H9 (cell line): ENCODE results near the gene CDH18. TPM values are rescaled to one million over a fixed set of nuclear protein-coding genes. Genes with fewer than 3 reads are reported as not detected.

Experiments used
- DNase-seq: peaks from one replicate; pipeline ENCODE4 v3.0.0-alpha.2; 2017
- H2AFZ ChIP-seq: one replicate; pipeline ENCODE4 v1.6.1; 2013; ENCODE audit warnings: mild to moderate bottlenecking, low read length, control low read depth, moderate library complexity
- H2AK5ac ChIP-seq: 2 replicates; pipeline ENCODE4 v1.6.1; 2013; ENCODE audit warnings: low read length, control low read depth, mixed read lengths; ENCODE audit not compliant: insufficient read length
- H2BK120ac ChIP-seq: one replicate; pipeline ENCODE4 v1.6.1; 2013; ENCODE audit warnings: low read depth, mild to moderate bottlenecking, low read length, control low read depth, inconsistent platforms; ENCODE audit not compliant: poor library complexity, severe bottlenecking
- H2BK12ac ChIP-seq: 2 replicates; pipeline ENCODE4 v1.6.1; 2013; ENCODE audit warnings: low read length, control low read depth, mixed read lengths, low read depth; ENCODE audit not compliant: insufficient read length
- H2BK15ac ChIP-seq: 2 replicates; pipeline ENCODE4 v1.6.1; 2013; ENCODE audit warnings: low read depth, low read length, control low read depth
- H2BK20ac ChIP-seq: one replicate; pipeline ENCODE4 v1.6.1; 2013; ENCODE audit warnings: low read depth, mild to moderate bottlenecking, low read length, control low read depth, inconsistent platforms; ENCODE audit not compliant: poor library complexity, severe bottlenecking
- H2BK5ac ChIP-seq: 2 replicates; pipeline ENCODE4 v1.6.1; 2013; ENCODE audit warnings: low read length, control low read depth, mixed read lengths; ENCODE audit not compliant: insufficient read length
- H3K14ac ChIP-seq: 2 replicates; pipeline ENCODE4 v1.6.1; 2013; ENCODE audit warnings: low read length, control low read depth; ENCODE audit not compliant: insufficient read depth
- H3K18ac ChIP-seq: 2 replicates; pipeline ENCODE4 v1.6.1; 2013; ENCODE audit warnings: low read depth, mild to moderate bottlenecking, mixed read lengths, low read length, control low read depth; ENCODE audit not compliant: insufficient read length
- H3K23ac ChIP-seq: 2 replicates; pipeline ENCODE4 v1.6.1; 2013; ENCODE audit warnings: low read length, control low read depth, mixed read lengths, low read depth; ENCODE audit not compliant: insufficient read length
- H3K23me2 ChIP-seq: 2 replicates; pipeline ENCODE4 v1.6.1; 2013; ENCODE audit warnings: low read depth, mild to moderate bottlenecking, mixed read lengths, low read length, control low read depth; ENCODE audit not compliant: insufficient read length, poor library complexity, severe bottlenecking
- H3K27ac ChIP-seq: 2 replicates; pipeline ENCODE4 v1.5.1; 2013; ENCODE audit warnings: low read length, control low read depth, mixed read lengths, low read depth; ENCODE audit not compliant: insufficient read length
- H3K27me3 ChIP-seq: 2 replicates; pipeline ENCODE4 v1.6.1; 2013; ENCODE audit warnings: low read length, control low read depth, inconsistent platforms; ENCODE audit not compliant: insufficient read depth
- H3K4ac ChIP-seq: 2 replicates; pipeline ENCODE4 v1.6.1; 2013; ENCODE audit warnings: low read depth, mild to moderate bottlenecking, control low read depth, inconsistent platforms, low read length, moderate library complexity
- H3K4me1 ChIP-seq: 2 replicates; pipeline ENCODE4 v1.6.1; 2013; ENCODE audit warnings: low read length, control low read depth, inconsistent platforms; ENCODE audit not compliant: insufficient read depth
- H3K4me2 ChIP-seq: 2 replicates; pipeline ENCODE4 v1.6.1; 2013; ENCODE audit warnings: low read length, control low read depth, mixed read lengths; ENCODE audit not compliant: insufficient read length, insufficient read depth
- H3K56ac ChIP-seq: 2 replicates; pipeline ENCODE4 v1.6.1; 2013; ENCODE audit warnings: low read depth, mild to moderate bottlenecking, mixed read lengths, low read length, control low read depth; ENCODE audit not compliant: insufficient read length
- H3K79me1 ChIP-seq: 2 replicates; pipeline ENCODE4 v1.6.1; 2013; ENCODE audit warnings: low read depth, mild to moderate bottlenecking, moderate library complexity, low read length, control low read depth, inconsistent platforms; ENCODE audit not compliant: insufficient read depth, poor library complexity, severe bottlenecking
- H3K79me2 ChIP-seq: 2 replicates; pipeline ENCODE4 v1.6.1; 2013; ENCODE audit warnings: low read length, control low read depth, inconsistent platforms; ENCODE audit not compliant: insufficient read depth
- H3K9ac ChIP-seq: 2 replicates; pipeline ENCODE4 v1.6.1; 2013; ENCODE audit warnings: low read length, control low read depth, mixed read lengths; ENCODE audit not compliant: insufficient read length; ENCODE audit errors: extremely low read depth
- H3K9me3 ChIP-seq: one replicate; pipeline ENCODE4 v1.6.1; 2013; ENCODE audit warnings: low read depth, low read length, inconsistent platforms; ENCODE audit not compliant: control insufficient read depth
- H3T11ph ChIP-seq: one replicate; pipeline ENCODE4 v1.6.1; 2013; ENCODE audit warnings: mild to moderate bottlenecking, low read length, control low read depth, inconsistent platforms
- H4K20me1 ChIP-seq: one replicate; pipeline ENCODE4 v1.6.1; 2013; ENCODE audit not compliant: control insufficient read depth, insufficient read length, insufficient read depth
- H4K5ac ChIP-seq: 2 replicates; pipeline ENCODE4 v1.6.1; 2013; ENCODE audit warnings: low read depth, mild to moderate bottlenecking, mixed read lengths, low read length, control low read depth; ENCODE audit not compliant: insufficient read length
- H4K8ac ChIP-seq: replicated peaks from 2 replicates; pipeline ENCODE4 v1.6.1; 2013; ENCODE audit warnings: low read length, control low read depth, mixed read lengths, low read depth; ENCODE audit not compliant: insufficient read length
- H4K91ac ChIP-seq: 2 replicates; pipeline ENCODE4 v1.6.1; 2013; ENCODE audit warnings: low read depth, mild to moderate bottlenecking, moderate library complexity, mixed read lengths, low read length, control low read depth; ENCODE audit not compliant: insufficient read length
- H3K27ac Mint-ChIP-seq, 3 experiments: 2 replicates in 2 of 3; 3 replicates in 1 of 3; pipeline ENCODE4 v1.8.0; 2020 to 2021; ENCODE audit warnings: mixed read lengths in 3 of 3, mild to moderate bottlenecking in 1 of 3, moderate library complexity in 1 of 3
- H3K27me3 Mint-ChIP-seq: 2 replicates; pipeline ENCODE4 v1.8.0; 2021; ENCODE audit warnings: low read depth, mild to moderate bottlenecking, moderate library complexity, mixed read lengths
- H3K36me3 Mint-ChIP-seq, 3 experiments: 2 replicates in 2 of 3; 3 replicates in 1 of 3; pipeline ENCODE4 v1.8.0; 2020 to 2021; ENCODE audit warnings: low read depth in 3 of 3, mixed read lengths in 3 of 3; ENCODE audit not compliant: insufficient read depth in 1 of 3
- H3K4me1 Mint-ChIP-seq, 2 experiments: 2 replicates each; pipeline ENCODE4 v1.8.0; 2020; ENCODE audit warnings: mixed read lengths in 2 of 2
- H3K4me3 Mint-ChIP-seq, 2 experiments: 2 replicates in 1 of 2; 3 replicates in 1 of 2; pipeline ENCODE4 v1.8.0; 2020 to 2021; ENCODE audit warnings: mild to moderate bottlenecking in 2 of 2, mixed read lengths in 2 of 2, moderate library complexity in 1 of 2
- H3K9me3 Mint-ChIP-seq, 2 experiments: 2 replicates in 1 of 2; 3 replicates in 1 of 2; pipeline ENCODE4 v1.8.0; 2020; ENCODE audit warnings: mild to moderate bottlenecking in 2 of 2, mixed read lengths in 2 of 2, moderate library complexity in 1 of 2
- CTCF ChIP-seq: fragments of 200-600 bp; sonication (generic); conservative IDR thresholded peaks from 3 replicates; pipeline ENCODE4 v1.8.0; 2021; ENCODE audit warnings: antibody characterized with exemption, mild to moderate bottlenecking
- WGBS: extraction: QIAGEN DNeasy Blood & Tissue Kit; methylation state at CpG from one replicate; pipeline ENCODE4 v1.1.7; 2013; ENCODE audit warnings: missing lambda C conversion rate, low lambda C conversion rate, mixed read lengths; ENCODE audit not compliant: insufficient read length; ENCODE audit errors: extremely low coverage; 5-methylcytosine and 5-hydroxymethylcytosine counted together
- total RNA-seq: library from RNA; stranded (reverse); gene quantifications from 2 replicates; pipeline ENCODE4 v1.2.1, GENCODE V29; 2021

The CDH18 gene
- total RNA-seq, 1 experiment from 2014 or later: not detected

GRCh38 chr5:19806756-19807155 is 181.2 kb downstream of the CDH18 start:
- Histone ChIP-seq H3K9me3 (no peaks in the 10 kb centered on the region), H2AFZ (no peak overlapping the region), H2AK5ac (no peak overlapping the region), H3K27me3 (no peaks in the 10 kb centered on the region), H3K23me2 (no peaks in the 10 kb centered on the region), H3K23ac (no peak overlapping the region), H2BK15ac (no peak overlapping the region), H3K79me2 (no peaks in the 10 kb centered on the region), H3K79me1 (no peaks in the 10 kb centered on the region), H4K5ac (no peak overlapping the region), H4K20me1 (no peaks in the 10 kb centered on the region), H3K4me2 (no peak overlapping the region), H3K27ac (no peak overlapping the region), H2BK5ac (no peak overlapping the region), H2BK120ac (no peak overlapping the region), H3K18ac (no peak overlapping the region), H4K8ac (no peak overlapping the region), H3K56ac (no peak overlapping the region), H3K9ac (no peak overlapping the region), H2BK20ac (no peak overlapping the region), H3K14ac (no peak overlapping the region), H2BK12ac (no peak overlapping the region), H3T11ph (no peak overlapping the region), H3K4me1 (no peaks in the 10 kb centered on the region), H3K4ac (no peak overlapping the region), H4K91ac (no peak overlapping the region)
- Mint-ChIP-seq H3K4me1 (peaks cover 8 to 9% of the 10 kb centered on the region in 2 experiments), H3K36me3 (no peaks in the 10 kb centered on the region), H3K27me3 (no peaks in the 10 kb centered on the region), H3K27ac (no peak overlapping the region), H3K9me3 (no peaks in the 10 kb centered on the region), H3K4me3 (no peak overlapping the region)
- WGBS: no CpG with 5 or more reads among the region's 1 CpG
- no peak for TF ChIP-seq CTCF
- DNase-seq: no peak
